Measurements from ENCODE around the gene FRMPD1. TPM values are rescaled to one million over a fixed set of nuclear protein-coding genes. Genes with fewer than 3 reads are reported as not detected.
A peak's percentile ranks its signal among the peaks of the same experiment; 100 is the strongest.
"Not testable (repeated sequence)": the region's sequence is repeated elsewhere in the genome, so short reads cannot be mapped to it uniquely, and the experiment has no call there.

FRMPD1 gene, protein sequence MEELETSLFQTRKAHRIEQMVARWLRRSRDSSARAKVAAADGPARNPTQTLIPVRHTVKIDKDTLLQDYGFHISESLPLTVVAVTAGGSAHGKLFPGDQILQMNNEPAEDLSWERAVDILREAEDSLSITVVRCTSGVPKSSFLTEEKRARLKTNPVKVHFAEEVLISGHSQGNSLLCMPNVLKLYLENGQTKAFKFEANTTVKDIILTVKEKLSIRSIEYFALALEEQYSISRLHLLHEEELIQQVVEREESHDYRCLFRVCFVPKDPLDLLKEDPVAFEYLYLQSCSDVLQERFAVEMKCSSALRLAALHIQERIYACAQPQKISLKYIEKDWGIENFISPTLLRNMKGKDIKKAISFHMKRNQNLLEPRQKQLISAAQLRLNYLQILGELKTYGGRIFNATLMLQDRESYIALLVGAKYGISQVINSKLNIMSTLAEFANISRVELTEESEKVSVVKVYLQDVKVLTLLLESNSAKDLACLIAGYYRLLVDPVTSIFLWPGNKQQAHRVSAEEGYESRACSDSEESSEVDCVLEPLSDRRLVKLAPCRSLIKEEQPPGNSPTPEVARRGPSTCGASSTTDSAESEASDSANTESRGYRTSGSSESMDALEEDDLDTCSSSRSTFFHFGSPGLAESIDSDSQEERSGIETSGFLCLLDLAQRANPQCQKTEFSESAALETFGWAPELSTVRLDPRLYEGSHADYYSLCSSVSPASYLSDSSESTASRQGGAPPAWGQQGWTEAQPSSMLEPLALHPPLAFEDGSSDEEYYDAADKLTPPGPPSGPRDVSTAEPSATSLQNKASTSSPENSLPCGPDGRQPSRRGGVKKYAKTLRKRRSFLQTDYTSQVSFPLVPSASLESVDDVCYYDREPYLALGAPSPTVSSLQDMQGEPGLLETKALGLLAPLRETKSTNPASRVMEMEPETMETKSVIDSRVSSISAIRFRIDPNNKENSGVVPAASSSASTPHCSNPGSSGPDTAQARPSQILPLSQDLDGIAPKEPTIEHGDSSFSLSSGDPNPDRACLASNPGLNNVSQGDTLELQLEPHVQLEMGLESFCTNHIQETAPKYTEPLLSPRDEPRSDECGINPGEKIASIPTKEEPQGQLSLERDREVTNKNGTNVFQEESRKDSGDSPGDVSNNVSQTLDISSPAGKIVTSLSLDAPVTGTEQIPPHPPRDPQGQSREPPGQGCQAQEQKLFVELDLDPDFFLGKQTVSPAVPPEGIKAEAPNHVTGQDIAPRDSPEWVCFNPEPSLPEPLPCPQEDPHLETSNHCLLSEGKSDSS (N-terminal part only)
- not detected in 2 replicates for total RNA-seq (2014; rRNA removed; shearing (Covaris generic))
- polyA plus RNA-seq (2016; fragmentation: Nextera tagmentation; extraction: Ambion mirVana): not detected in 2 replicates

DNA sequence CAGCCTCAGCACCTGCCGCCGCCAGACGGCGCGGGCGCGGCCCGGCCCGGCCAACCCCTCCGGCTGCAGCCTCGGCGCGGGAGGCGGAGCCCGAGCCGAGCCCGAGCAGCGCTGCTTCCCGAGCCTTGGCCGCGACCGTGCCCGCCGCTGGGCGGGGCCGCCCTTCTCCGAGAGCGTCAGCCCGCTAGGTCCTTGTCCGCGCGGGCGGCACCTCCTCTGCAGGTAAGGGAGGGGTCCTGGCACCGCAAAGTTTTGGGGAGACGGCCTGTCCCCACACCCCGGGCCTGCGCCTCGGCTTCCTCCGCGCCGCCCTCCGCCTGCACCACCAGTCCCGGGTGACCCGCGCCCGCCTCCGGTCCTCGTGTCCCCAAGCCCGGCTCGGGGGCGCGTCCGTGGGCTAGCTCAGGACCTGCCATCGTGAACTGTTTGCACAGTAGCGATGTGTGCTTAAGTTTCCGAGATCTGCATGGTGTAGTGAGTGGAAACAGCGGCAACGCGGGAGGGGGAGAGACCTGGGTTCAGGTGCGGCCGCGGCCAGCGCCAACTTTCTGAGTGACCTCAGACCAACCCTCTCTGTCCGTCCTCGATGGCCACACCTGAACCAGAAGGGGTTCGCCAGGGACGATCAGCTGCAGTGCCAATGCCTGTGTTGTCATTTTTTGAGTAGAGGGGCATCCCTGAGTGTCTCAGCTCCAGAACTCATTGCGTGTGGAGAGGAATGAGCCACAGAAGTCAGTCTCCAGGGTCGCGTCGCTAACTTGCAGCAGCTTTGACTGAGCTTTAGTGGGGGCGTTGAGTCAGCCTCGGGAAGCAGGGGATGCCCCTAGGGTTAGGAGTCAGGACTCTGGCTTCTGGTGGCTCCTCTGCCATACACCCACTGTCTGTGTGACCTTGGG, at the start of gene FRMPD1:
TSS of gene FRMPD1 (plus strand) at position 82 of the 896 bp plus-strand sequence. CDS start 41,688 bp downstream, outside the sequence.
- peak; percentile 76 for DNase-seq
- Histone ChIP-seq H2AFZ (peak within 1 kb of the TSS; percentile 86), H3K4me2 (ENCODE audit: unreplicated experiment) (peak within 1 kb of the TSS; percentile 73), H3K9me3 (ENCODE audit: low read depth) (no peaks in the 10 kb centered on the region), H3K9ac (no peak within 1 kb of the TSS), H3K79me2 (ENCODE audit: insufficient read depth) (no peaks in the 10 kb centered on the region), H3K4me3 (peak within 1 kb of the TSS; percentile 70), H3K9me2 (ENCODE audit: insufficient read depth) (no peaks in the 10 kb centered on the region), H3F3A (ENCODE audit: insufficient read depth) (no peaks in the 10 kb centered on the region), H4K20me1 (ENCODE audit: insufficient read depth) (no peaks in the 10 kb centered on the region), H3K27me3 (replicated peaks; ENCODE audit: insufficient read depth) (peaks cover 86% of the 10 kb centered on the region), H3K4me1 (ENCODE audit: insufficient read depth) (no peaks in the 10 kb centered on the region), H3K27ac (no peak within 1 kb of the TSS), H3K36me3 (ENCODE audit: low read depth) (no peaks in the 10 kb centered on the region)
- WGBS, 2 experiments (ENCODE audit: low coverage in 1 of 2, low lambda C conversion rate in 2 of 2, missing lambda C conversion rate in 2 of 2): 3% methylated on average over 44 to 70 of the region's 73 CpGs
- peak; percentile 57; the same call in 1 of the 2 replicates for TF ChIP-seq EZH2phosphoT487 (IDR thresholded peaks at IDR 0.05; ENCODE audit: insufficient read depth, low read depth)
- TF ChIP-seq EZH2 (IDR thresholded peaks at IDR 0.05; ENCODE audit: insufficient read depth, poor library complexity, severe bottlenecking): no peak
- in situ Hi-C loops (cut with MboI): no loop called here

DNA sequence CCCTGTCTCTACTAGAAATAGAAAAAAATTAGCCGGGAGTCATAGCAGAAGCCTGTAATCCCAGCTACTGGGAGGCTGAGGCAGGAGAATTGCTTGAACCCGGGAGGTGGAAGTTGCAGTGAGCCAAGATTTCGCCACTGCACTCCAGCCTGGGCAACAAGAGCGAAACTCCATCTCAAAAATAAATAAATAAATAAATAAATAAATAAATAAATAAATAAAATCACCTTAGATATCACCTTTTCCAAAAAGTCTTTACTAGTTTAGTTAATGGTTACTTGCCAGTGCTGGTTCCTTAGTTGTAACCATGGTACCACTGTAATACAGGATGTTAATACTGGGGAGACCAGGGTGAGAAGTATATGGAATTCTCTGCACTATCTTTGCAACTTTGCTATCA, 48.7 kb upstream of the FRMPD1 start:
- H3K4me3 ChIP-seq; H3F3A ChIP-seq (ENCODE audit: insufficient read depth); H3K79me2 ChIP-seq (ENCODE audit: insufficient read depth); H3K9ac ChIP-seq; H3K4me1 ChIP-seq (ENCODE audit: insufficient read depth); H3K36me3 ChIP-seq (ENCODE audit: low read depth); H2AFZ ChIP-seq; H3K9me3 ChIP-seq (ENCODE audit: low read depth); H4K20me1 ChIP-seq (ENCODE audit: insufficient read depth); H3K27ac ChIP-seq; H3K9me2 ChIP-seq (ENCODE audit: insufficient read depth); in situ Hi-C loops (cut with MboI); H3K4me2 ChIP-seq (ENCODE audit: unreplicated experiment); DNase-seq: not testable (repeated sequence)
- WGBS, 2 experiments (ENCODE audit: low coverage in 1 of 2, low lambda C conversion rate in 2 of 2, missing lambda C conversion rate in 2 of 2): 63 to 69% methylated on average over 4 of the region's 4 CpGs
- H3K27me3 ChIP-seq (replicated peaks; ENCODE audit: insufficient read depth): peaks cover 11% of the 10 kb centered on the region; the same call in 1 of the 2 replicates

DNA sequence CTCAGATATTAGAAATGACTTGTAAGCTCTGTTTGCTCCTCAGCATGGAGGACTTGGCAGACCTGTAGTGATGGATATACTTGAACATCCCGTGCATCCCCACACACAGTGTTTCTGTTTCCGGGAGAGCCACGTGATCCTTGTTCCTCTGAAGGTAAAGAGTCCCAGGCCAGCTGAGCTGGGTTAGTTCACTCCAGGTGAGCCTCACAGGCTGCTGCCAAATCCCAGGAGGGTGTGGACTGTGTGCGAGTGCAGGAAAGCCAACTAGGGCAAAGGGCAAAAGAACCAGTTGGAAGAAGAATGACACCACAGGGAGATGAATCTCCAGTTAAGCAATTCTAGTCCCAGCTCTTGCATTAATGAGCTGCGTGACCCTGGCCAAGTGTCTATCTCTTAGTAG, 47.9 kb upstream of the FRMPD1 start:
- H3K4me3 ChIP-seq: no peak overlapping the region

More for the DNA sequence above, 47.9 kb upstream of the FRMPD1 start:
- WGBS, 2 experiments (ENCODE audit: low coverage in 1 of 2, low lambda C conversion rate in 2 of 2, missing lambda C conversion rate in 2 of 2): 58 to 65% methylated on average over 5 of the region's 5 CpGs
- no peaks in the 10 kb centered on the region for H3K9me2 ChIP-seq (ENCODE audit: insufficient read depth)
- H3K9ac ChIP-seq: no peak overlapping the region
- H3K36me3 ChIP-seq (ENCODE audit: low read depth): no peaks in the 10 kb centered on the region
- H3F3A ChIP-seq (ENCODE audit: insufficient read depth): no peaks in the 10 kb centered on the region
- no peaks in the 10 kb centered on the region for H3K79me2 ChIP-seq (ENCODE audit: insufficient read depth)
- H3K27ac ChIP-seq: no peak overlapping the region
- peak; percentile 15 for DNase-seq
- in situ Hi-C loops (cut with MboI): no loop called here
- H3K4me1 ChIP-seq (ENCODE audit: insufficient read depth): no peaks in the 10 kb centered on the region
- no peak overlapping the region for H2AFZ ChIP-seq
- no peaks in the 10 kb centered on the region for H3K9me3 ChIP-seq (ENCODE audit: low read depth)
- peaks cover 11% of the 10 kb centered on the region; the same call in 1 of the 2 replicates for H3K27me3 ChIP-seq (replicated peaks; ENCODE audit: insufficient read depth)
- TF ChIP-seq EZH2phosphoT487 (IDR thresholded peaks at IDR 0.05; ENCODE audit: insufficient read depth, low read depth): no peak
- TF ChIP-seq EZH2 (IDR thresholded peaks at IDR 0.05; ENCODE audit: insufficient read depth, poor library complexity, severe bottlenecking): no peak
- H3K4me2 ChIP-seq (ENCODE audit: unreplicated experiment): no peak overlapping the region
- no peaks in the 10 kb centered on the region for H4K20me1 ChIP-seq (ENCODE audit: insufficient read depth)
